GM21526 (cell line): ENCODE results near the gene TPRA1.
"Not testable (repeated sequence)": the region's sequence is repeated elsewhere in the genome, so short reads cannot be mapped to it uniquely, and the experiment has no call there.

Experiments used
- ATAC-seq: cut with Tn5 transposase; IDR thresholded peaks from one replicate; pipeline ENCODE4 v1.9.1; 2021; ENCODE audit warnings: moderate library complexity; ENCODE audit not compliant: unreplicated experiment, low FRiP score

Gene TPRA1

DNA sequence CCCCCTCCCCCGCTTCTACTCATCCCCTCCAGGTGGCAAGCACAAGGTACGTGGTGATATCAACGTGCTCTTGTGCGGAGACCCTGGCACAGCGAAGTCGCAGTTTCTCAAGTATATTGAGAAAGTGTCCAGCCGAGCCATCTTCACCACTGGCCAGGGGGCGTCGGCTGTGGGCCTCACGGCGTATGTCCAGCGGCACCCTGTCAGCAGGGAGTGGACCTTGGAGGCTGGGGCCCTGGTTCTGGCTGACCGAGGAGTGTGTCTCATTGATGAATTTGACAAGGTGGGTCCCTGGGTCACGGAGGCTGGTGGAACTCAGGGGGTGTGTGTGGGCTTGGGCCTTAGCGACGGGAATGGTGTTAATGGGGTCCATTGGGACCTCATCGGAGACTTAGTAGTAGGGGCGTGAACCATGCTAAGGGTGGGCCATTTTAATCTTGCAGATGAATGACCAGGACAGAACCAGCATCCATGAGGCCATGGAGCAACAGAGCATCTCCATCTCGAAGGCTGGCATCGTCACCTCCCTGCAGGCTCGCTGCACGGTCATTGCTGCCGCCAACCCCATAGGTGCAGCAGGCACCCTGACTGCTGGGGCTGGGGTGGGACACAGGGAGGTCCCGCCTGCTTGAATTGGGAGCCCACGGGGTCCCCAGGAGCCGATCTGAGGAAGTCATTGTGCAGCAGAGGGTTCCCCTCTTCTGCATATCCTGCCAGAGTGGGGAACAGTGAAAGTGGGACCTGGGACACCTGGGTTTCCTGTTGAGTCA is 26.5 kb upstream of the TPRA1 start:
- ATAC-seq = no peak

DNA sequence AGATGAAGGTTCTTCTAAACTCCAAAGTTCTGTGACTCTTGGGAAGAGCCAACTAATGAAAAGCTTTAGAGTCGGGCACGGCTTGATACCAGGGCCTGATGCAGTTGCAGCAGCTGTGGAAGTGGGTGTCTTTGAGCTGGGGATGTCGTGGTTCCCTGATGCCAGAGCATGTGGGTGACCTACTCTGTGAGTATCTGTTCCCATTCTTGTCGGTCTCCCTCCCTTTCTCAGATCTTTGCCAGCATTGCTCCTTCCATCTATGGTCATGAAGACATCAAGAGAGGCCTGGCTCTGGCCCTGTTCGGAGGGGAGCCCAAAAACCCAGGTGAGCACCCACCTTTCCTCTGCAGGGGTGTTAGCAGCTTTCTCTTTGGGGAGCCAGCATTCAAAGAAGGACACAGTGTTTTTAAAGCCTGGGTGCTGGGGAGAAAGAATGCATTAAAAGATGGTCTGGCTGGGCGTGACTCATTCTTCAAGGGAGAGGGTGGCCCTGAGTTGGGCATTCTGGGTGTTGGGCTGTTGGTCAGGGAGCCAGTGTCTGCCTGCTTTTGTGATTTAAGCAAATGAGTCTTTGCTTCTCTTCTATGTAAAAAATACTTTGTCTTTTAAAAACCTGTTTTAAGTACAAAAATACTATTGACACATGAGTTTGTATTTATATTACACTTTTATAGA is 25.2 kb upstream of the TPRA1 start:
- ATAC-seq = no peak

GRCh38 chr3:127614928-127615589 is 24.5 kb upstream of the TPRA1 start:
- no peak for ATAC-seq

- no peak for ATAC-seq
Observed at GRCh38 chr3:127613406-127613805, 22.9 kb upstream of the TPRA1 start.

- ATAC-seq = no peak
Observed at GRCh38 chr3:127612966-127613365, 22.4 kb upstream of the TPRA1 start.

GRCh38 chr3:127611251-127611650 is 20.7 kb upstream of the TPRA1 start:
- ATAC-seq = no peak

GRCh38 chr3:127610105-127610504 is 19.6 kb upstream of the TPRA1 start:
- ATAC-seq = no peak

GRCh38 chr3:127608362-127608718 is 17.8 kb upstream of the TPRA1 start:
- ATAC-seq = no peak

GRCh38 chr3:127607675-127608361 is 17.3 kb upstream of the TPRA1 start:
- no peak for ATAC-seq

GRCh38 chr3:127606981-127607595 is 16.6 kb upstream of the TPRA1 start:
- ATAC-seq = no peak

- no peak for ATAC-seq
Observed at GRCh38 chr3:127606086-127606805, 15.7 kb upstream of the TPRA1 start.

DNA sequence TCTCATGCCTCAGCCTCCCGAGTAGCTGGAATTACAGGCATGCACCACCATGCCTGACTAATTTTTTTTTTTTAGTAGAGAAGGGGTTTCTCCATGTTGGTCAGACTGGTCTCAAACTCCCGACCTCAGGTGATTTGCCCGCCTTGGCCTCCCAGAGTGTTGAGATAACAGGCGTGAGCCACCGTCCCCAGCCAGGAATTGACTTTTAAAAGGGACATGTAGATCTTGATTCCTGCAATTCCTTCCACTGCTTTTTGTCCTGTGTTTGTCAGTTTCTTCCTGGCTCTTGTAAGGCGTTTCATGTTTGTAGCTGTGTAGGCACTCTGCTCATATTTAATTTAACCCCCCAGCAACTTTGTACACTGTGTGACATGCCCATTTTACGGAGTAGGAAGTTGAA is 15.0 kb upstream of the TPRA1 start:
- ATAC-seq = not testable (repeated sequence)

GRCh38 chr3:127604546-127605165 is 14.1 kb upstream of the TPRA1 start:
- ATAC-seq = no peak

DNA sequence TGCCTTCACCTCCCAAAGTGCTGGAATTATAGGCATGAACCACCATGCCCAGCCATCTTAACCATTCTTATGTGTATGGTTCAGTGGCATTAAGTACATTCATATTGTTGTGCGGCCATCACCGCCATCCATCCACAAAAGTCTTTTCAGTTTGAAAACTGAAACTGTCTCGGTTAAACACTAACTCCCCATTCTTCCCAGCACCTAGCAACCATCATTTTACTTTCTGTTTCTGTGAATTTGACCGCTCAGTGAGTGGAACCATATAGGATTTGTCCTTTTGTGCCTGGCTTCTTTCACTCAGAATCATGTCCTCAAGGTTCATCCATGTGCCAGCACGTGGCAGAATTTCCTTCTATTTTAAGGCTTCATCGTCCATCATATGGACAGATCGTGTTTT is 13.5 kb upstream of the TPRA1 start:
- ATAC-seq = no peak

- no peak for ATAC-seq
Observed at GRCh38 chr3:127600749-127601456, 10.4 kb upstream of the TPRA1 start.

DNA sequence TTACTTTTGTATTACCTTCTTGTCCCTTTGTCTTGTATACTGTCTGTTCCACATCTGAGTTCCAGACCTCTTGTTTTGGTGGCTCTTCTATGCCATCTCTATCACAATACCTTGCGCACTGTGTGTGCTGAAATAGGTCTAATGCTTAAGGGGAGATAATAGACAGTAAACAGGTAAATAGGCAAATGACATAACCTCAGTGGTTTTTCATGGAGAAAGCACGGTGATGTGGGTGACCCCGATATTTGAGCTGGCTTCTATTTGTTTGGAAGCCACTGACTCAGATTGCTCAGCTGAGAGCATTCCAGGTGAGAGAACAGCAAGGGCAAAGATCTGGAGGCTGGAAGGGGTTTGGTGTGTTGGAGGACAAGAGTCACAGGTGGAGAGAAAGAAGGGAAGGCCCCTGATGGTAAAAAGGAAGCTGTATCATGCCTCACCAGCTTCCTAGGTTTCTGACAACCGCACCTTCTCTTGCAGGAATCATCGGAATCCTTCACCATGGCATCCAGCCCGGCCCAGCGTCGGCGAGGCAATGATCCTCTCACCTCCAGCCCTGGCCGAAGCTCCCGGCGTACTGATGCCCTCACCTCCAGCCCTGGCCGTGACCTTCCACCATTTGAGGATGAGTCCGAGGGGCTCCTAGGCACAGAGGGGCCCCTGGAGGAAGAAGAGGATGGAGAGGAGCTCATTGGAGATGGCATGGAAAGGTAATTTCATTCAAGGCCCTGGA is 8.5 kb upstream of the TPRA1 start:
- ATAC-seq = no peak

DNA sequence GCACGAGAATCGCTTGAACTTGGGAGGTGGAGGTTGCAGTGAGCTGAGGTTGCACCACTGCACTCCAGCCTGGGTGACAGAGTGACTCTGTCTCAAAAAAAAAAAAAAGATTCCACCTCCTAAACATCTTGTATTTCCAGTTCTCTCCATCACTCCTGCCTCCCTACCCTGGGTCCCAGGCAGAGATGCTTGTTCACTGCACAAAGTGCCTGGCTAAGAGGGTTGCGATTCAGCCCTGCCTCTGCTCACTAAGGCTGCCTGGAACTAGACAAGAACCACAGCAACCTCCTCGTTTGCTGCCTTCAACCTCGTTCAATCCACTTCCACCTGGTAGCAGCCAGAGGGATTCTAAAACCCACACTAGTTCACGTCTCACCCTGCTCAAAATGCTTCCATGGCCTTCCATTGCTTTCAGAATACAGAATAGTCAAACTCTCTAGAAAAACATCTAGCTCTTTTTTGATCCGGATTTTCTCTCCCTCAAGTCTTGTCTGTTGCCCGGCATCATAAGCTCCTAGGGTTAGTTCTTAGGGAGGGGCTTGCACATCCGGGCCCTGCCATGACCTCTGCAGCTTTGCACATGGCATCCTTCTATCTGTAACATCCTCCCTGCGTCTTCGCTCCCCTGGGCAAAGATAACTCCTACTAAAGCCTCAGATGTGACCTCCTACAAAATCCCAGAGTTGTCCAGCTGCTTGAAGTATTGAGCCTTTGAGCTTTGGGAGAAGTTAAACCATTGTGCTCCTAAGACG is 6.7 kb upstream of the TPRA1 start:
- ATAC-seq = no peak

GRCh38 chr3:127595303-127595702 is 4.8 kb upstream of the TPRA1 start:
- no peak for ATAC-seq
